GM18511 (cell line): Measurements from ENCODE around the gene FGF9.

Experiments
- ATAC-seq: cut with Tn5 transposase; IDR thresholded peaks from one replicate; pipeline ENCODE4 v1.9.1; 2021; ENCODE audit warnings: mild to moderate bottlenecking, moderate library complexity; ENCODE audit not compliant: unreplicated experiment

The FGF9 gene

DNA sequence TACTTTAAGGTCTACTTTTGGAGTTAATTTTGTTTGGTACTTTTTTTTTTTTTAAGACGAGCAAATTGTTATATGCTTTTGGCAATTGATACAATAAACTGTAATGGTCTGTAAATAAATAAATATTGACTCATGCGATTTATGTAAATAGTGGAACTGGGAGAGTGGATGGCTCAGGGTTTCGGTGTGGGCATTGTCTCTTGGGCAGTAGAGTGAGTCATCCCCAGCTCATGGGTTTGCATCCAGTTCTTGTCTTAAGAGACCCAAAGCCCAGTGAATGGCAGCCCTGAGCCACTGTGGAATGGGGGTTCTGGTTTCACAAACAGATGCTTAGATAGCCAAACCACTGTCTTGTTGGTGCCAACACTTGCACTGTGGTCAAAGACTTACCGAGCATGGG is 33.0 kb downstream of the FGF9 start:
- ATAC-seq = no peak

DNA sequence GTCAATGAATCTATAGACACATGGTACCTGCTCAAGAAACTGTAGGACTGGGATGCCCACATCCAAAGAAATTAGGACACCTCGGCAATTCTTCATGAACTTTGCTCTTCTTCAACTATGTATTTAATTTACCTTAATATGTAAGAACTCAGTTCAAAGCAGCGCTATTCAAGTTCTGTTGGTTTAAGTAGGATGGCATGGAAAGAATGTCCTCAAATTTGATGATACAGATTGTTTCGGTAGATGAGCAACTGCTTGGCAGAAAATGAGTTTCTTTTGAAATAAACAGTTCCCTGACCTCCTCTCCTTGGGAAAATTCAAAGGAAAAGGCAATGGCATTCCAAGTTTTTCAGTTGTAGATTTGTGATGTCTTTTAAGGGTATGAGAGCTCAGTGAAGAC is 36.7 kb downstream of the FGF9 start:
- ATAC-seq = no peak

DNA sequence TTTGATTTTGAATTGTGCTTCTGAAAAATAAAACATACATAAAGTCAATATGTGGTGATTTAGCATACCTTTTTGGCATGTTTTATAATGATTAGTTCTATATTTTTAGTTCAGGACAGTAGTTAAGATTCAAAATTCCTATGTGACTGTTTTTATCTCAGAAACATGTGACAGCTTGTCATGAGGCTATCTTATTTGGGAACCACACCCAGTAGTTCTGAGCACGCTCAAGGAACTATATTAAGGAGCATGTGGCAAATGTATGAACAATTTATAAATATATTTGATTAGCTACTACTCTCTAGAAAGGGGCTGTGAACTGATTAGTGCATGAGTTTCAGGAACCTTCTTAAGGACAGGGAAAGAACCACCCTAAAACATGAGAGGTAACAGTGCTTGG is 38.8 kb downstream of the FGF9 start:
- ATAC-seq = no peak

- no peak for ATAC-seq
Measured at GRCh38 chr13:21710163-21710562, 39.3 kb downstream of the FGF9 start.

- ATAC-seq = no peak
Measured at GRCh38 chr13:21717817-21718216, 46.9 kb downstream of the FGF9 start.

GRCh38 chr13:21719463-21719862 is 48.6 kb downstream of the FGF9 start:
- no peak for ATAC-seq

GRCh38 chr13:21723807-21724505 is 53.1 kb downstream of the FGF9 start:
- ATAC-seq = no peak

GRCh38 chr13:21730186-21730880 is 59.5 kb downstream of the FGF9 start:
- ATAC-seq = no peak

GRCh38 chr13:21733475-21734263 is 62.8 kb downstream of the FGF9 start:
- no peak for ATAC-seq

DNA sequence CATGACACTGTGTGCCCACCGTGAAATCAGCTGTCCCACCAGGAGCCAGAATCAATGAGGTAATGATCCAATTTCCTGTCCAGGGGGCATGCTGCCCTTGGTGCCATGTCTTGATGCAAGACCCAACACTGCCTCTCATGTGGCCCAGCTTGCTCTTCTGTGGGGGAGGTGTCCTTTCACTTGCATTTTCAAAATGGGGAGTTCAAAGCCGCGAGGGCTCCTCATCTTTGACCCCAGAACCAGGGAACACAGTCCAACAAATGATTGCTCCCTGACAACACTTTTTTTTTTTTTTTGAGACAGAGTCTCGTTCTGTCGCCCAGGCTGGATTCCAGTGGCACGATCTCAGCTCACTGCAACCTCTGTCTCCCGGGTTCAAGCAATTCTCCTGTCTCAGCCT is 64.1 kb downstream of the FGF9 start:
- ATAC-seq = no peak

GRCh38 chr13:21735701-21736401 is 65.0 kb downstream of the FGF9 start:
- ATAC-seq = no peak

- ATAC-seq = no peak
Measured at GRCh38 chr13:21736926-21737325, 66.1 kb downstream of the FGF9 start.

- no peak for ATAC-seq
Measured at GRCh38 chr13:21738630-21739029, 67.8 kb downstream of the FGF9 start.

GRCh38 chr13:21739771-21740170 is 68.9 kb downstream of the FGF9 start:
- ATAC-seq = no peak

GRCh38 chr13:21741396-21741979 is 70.6 kb downstream of the FGF9 start:
- ATAC-seq = no peak

GRCh38 chr13:21742096-21742495 is 71.2 kb downstream of the FGF9 start:
- no peak for ATAC-seq

GRCh38 chr13:21744149-21744548 is 73.3 kb downstream of the FGF9 start:
- ATAC-seq = no peak

- ATAC-seq = no peak
Measured at GRCh38 chr13:21745307-21745706, 74.4 kb downstream of the FGF9 start.

DNA sequence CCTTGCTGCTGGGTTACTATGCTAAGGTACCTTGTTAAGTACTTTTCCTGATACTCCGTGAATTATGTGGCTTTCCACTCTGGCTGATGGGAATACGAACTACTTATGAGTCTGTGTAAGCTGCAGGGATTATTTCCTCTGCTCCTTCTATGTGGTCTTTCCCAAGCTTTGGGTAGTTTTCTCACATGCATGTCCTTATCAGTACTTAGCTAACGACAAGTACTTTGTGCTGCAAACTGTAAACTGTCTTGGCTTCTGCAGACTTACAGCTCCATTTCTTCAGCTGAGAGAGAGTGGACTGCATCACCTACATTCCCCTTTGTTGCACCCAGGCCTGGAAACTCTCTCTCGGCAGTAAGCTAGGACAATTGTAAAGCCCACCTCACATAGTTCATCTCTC is 76.6 kb downstream of the FGF9 start:
- no peak for ATAC-seq

DNA sequence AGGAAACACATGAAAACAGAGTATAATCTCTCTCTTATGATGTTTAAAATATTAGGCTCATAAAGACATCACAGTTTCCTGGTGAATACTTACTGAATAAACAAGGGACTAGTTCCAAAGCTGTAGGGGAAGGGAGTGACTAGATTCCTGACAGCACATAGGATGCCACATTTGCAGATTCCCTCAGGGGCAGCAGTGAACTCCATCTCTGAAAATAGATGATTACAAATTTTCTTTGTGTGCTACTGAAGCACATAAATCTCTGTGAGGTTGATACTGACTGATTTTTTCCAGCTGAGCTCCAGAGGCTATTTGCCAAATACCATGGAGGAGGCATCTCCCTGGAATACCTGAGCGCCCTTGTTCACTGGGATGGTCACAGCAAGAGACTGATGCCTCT is 77.3 kb downstream of the FGF9 start:
- no peak for ATAC-seq

DNA sequence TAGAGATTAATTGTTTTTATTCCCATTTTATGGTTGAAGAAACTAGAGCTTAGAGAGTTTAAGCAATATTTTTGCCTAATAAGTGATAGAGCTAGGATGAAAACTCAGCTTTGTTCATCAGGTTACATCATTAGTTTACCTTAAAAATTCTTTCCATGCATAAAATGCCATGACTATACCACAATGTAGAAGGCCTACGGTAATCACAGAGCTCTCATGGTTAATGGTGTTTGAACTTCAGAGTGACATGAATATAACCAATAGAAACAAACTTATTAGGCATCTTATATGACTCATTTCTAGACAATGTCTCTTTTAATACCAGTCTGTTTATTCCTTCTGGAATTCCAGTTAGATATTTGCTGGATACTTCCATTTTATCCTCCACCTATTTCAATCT is 78.5 kb downstream of the FGF9 start:
- ATAC-seq = no peak
